ENCODE data around the gene MYO5B.

MYO5B gene

GRCh38 chr18:49847524-49847923, 347.4 kb downstream of the MYO5B start:
- Histone ChIP-seq H3K36me3 (replicated peaks; ENCODE audit: insufficient read depth, low read length) (no peaks in the 10 kb centered on the region), H3K79me2 (ENCODE audit: low read length) (no peaks in the 10 kb centered on the region), H3K27ac (ENCODE audit: low read length) (no peak overlapping the region), H4K20me1 (ENCODE audit: insufficient read depth, low read length) (no peaks in the 10 kb centered on the region), H3K4me2 (ENCODE audit: low read depth, low read length) (no peak overlapping the region), H3K9me2 (replicated peaks; ENCODE audit: insufficient read depth, low read length) (no peaks in the 10 kb centered on the region), H2AFZ (ENCODE audit: low read length) (no peak overlapping the region), H3K27me3 (replicated peaks; ENCODE audit: insufficient read depth, low read length) (no peaks in the 10 kb centered on the region), H3F3A (ENCODE audit: insufficient read depth, low read length) (no peaks in the 10 kb centered on the region), H3K9me3 (replicated peaks; ENCODE audit: insufficient read depth, low read length) (no peaks in the 10 kb centered on the region), H3K9ac (ENCODE audit: low read length) (no peak overlapping the region), H3K4me3 (ENCODE audit: low read length) (no peak overlapping the region), H3K4me1 (ENCODE audit: low read length) (peaks cover 26% of the 10 kb centered on the region)
- TF ChIP-seq EZH2 (optimal IDR thresholded peaks at IDR 0.05; ENCODE audit: low read depth, low read length), result no peak
- TF ChIP-seq, protein P1, sequence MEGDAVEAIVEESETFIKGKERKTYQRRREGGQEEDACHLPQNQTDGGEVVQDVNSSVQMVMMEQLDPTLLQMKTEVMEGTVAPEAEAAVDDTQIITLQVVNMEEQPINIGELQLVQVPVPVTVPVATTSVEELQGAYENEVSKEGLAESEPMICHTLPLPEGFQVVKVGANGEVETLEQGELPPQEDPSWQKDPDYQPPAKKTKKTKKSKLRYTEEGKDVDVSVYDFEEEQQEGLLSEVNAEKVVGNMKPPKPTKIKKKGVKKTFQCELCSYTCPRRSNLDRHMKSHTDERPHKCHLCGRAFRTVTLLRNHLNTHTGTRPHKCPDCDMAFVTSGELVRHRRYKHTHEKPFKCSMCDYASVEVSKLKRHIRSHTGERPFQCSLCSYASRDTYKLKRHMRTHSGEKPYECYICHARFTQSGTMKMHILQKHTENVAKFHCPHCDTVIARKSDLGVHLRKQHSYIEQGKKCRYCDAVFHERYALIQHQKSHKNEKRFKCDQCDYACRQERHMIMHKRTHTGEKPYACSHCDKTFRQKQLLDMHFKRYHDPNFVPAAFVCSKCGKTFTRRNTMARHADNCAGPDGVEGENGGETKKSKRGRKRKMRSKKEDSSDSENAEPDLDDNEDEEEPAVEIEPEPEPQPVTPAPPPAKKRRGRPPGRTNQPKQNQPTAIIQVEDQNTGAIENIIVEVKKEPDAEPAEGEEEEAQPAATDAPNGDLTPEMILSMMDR (IDR thresholded peaks at IDR 0.05; ENCODE audit: low read length), result no peak
- TF ChIP-seq EZH2phosphoT487 (IDR thresholded peaks at IDR 0.05; ENCODE audit: low read length), result no peak
- DNase-seq, result no peak

GRCh38 chr18:49846718-49847470, 348.1 kb downstream of the MYO5B start:
- no peaks in the 10 kb centered on the region for H3K9me3 ChIP-seq (replicated peaks; ENCODE audit: insufficient read depth, low read length)
- H2AFZ ChIP-seq (ENCODE audit: low read length), result no peak overlapping the region
- no peaks in the 10 kb centered on the region for H3K9me2 ChIP-seq (replicated peaks; ENCODE audit: insufficient read depth, low read length)
- no peaks in the 10 kb centered on the region for H4K20me1 ChIP-seq (ENCODE audit: insufficient read depth, low read length)
- no peaks in the 10 kb centered on the region for H3K27me3 ChIP-seq (replicated peaks; ENCODE audit: insufficient read depth, low read length)
- DNase-seq, result no peak
- peaks cover 26% of the 10 kb centered on the region for H3K4me1 ChIP-seq (ENCODE audit: low read length)
- no peak overlapping the region for H3K9ac ChIP-seq (ENCODE audit: low read length)
- H3K4me2 ChIP-seq (ENCODE audit: low read depth, low read length), result no peak overlapping the region
- no peak overlapping the region for H3K4me3 ChIP-seq (ENCODE audit: low read length)
- no peaks in the 10 kb centered on the region for H3K79me2 ChIP-seq (ENCODE audit: low read length)
- H3K27ac ChIP-seq (ENCODE audit: low read length), result no peak overlapping the region
- no peaks in the 10 kb centered on the region for H3K36me3 ChIP-seq (replicated peaks; ENCODE audit: insufficient read depth, low read length)
- TF ChIP-seq EZH2phosphoT487 (IDR thresholded peaks at IDR 0.05; ENCODE audit: low read length) (no peak), EZH2 (optimal IDR thresholded peaks at IDR 0.05; ENCODE audit: low read depth, low read length) (no peak)
- TF ChIP-seq, protein P1 (IDR thresholded peaks at IDR 0.05; ENCODE audit: low read length), result no peak
- H3F3A ChIP-seq (ENCODE audit: insufficient read depth, low read length), result no peaks in the 10 kb centered on the region

DNA sequence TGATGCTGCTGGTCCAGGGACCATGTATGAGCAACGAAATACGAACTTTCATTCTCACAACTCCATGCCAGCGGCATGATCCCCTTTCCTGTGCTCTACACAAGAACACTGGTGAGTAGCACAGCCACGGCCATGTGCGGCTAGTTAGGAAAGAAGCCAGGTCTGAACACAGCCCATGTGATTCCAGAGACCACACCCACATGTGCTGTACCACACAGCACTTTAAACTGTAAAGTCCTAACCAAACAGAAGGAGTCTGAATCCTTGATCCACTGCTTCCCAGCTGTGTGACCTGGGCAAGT, 348.6 kb downstream of the MYO5B start:
- TF ChIP-seq EZH2 (optimal IDR thresholded peaks at IDR 0.05; ENCODE audit: low read depth, low read length), result no peak
- TF ChIP-seq, protein P1 (IDR thresholded peaks at IDR 0.05; ENCODE audit: low read length), result no peak
- TF ChIP-seq EZH2phosphoT487 (IDR thresholded peaks at IDR 0.05; ENCODE audit: low read length), result no peak
- H4K20me1 ChIP-seq (ENCODE audit: insufficient read depth, low read length), result no peaks in the 10 kb centered on the region
- H3K27ac ChIP-seq (ENCODE audit: low read length), result no peak overlapping the region
- H2AFZ ChIP-seq (ENCODE audit: low read length), result no peak overlapping the region
- no peaks in the 10 kb centered on the region for H3K9me2 ChIP-seq (replicated peaks; ENCODE audit: insufficient read depth, low read length)
- H3K4me1 ChIP-seq (ENCODE audit: low read length), result peaks cover 26% of the 10 kb centered on the region
- no peaks in the 10 kb centered on the region for H3K36me3 ChIP-seq (replicated peaks; ENCODE audit: insufficient read depth, low read length)
- no peak overlapping the region for H3K9ac ChIP-seq (ENCODE audit: low read length)
- no peaks in the 10 kb centered on the region for H3K9me3 ChIP-seq (replicated peaks; ENCODE audit: insufficient read depth, low read length)
- no peaks in the 10 kb centered on the region for H3K79me2 ChIP-seq (ENCODE audit: low read length)
- no peak overlapping the region for H3K4me2 ChIP-seq (ENCODE audit: low read depth, low read length)
- H3K4me3 ChIP-seq (ENCODE audit: low read length), result no peak overlapping the region
- no peaks in the 10 kb centered on the region for H3K27me3 ChIP-seq (replicated peaks; ENCODE audit: insufficient read depth, low read length)
- no peak for DNase-seq
- H3F3A ChIP-seq (ENCODE audit: insufficient read depth, low read length), result no peaks in the 10 kb centered on the region
